Ascending aorta (tissue), 2 donors: Measurements from ENCODE around the gene CADM1. TPM values are rescaled to one million over a fixed set of nuclear protein-coding genes. Genes with fewer than 3 reads are reported as not detected.

Experiments
- DNase-seq, 2 donors: peaks; one replicate each; pipeline ENCODE4 v3.0.0-alpha.2; 2019; ENCODE audit warnings: low spot score in 2 of 2
- H3K27ac ChIP-seq, 2 donors: fragments of 200-600 bp; sonication (generic); one replicate each; pipeline ENCODE4 v1.5.1; 2016 to 2017; ENCODE audit warnings: mild to moderate bottlenecking in 1 of 2
- H3K27me3 ChIP-seq: fragments of 200-600 bp; sonication (generic); one replicate; pipeline ENCODE4 v1.5.1; 2017
- H3K36me3 ChIP-seq, 2 donors: fragments of 200-600 bp; sonication (generic); one replicate each; pipeline ENCODE4 v1.5.1; 2016
- H3K4me1 ChIP-seq, 2 donors: fragments of 200-600 bp; sonication (generic); one replicate each; pipeline ENCODE4 v1.5.1; 2016 to 2017; ENCODE audit warnings: mild to moderate bottlenecking in 1 of 2
- H3K4me3 ChIP-seq, 2 donors: fragments of 200-600 bp; sonication (generic); one replicate each; pipeline ENCODE4 v1.5.1; 2016 to 2017; ENCODE audit warnings: mild to moderate bottlenecking in 1 of 2
- H3K9me3 ChIP-seq, 2 donors: fragments of 200-600 bp; sonication (generic); one replicate each; pipeline ENCODE4 v1.5.1; 2016
- CTCF ChIP-seq, 3 experiments: fragments of 200-600 bp in 2 of 3; fragments of 450-650 bp in 1 of 3; sonication (generic) in 2 of 3; IDR thresholded peaks; one replicate each; pipeline ENCODE4 v1.5.1; 2016 to 2019; ENCODE audit warnings: antibody characterized with exemption in 3 of 3, mild to moderate bottlenecking in 1 of 3, moderate library complexity in 1 of 3
- intact Hi-C: fragments of 100-400 bp; cut with DNase I; formaldehyde crosslinking; loops from one replicate; pipeline ENCODE4 v1.15.1; 2023
- total RNA-seq: library from RNA; depleted of rRNA; stranded (reverse); fragments of >200 nt; gene quantifications from one replicate; pipeline ENCODE4 v1.1.0, GENCODE V29; 2016

CADM1 gene
- total RNA-seq, 1 donor from 2014 or later = 2.4 TPM

GRCh38 chr11:115463606-115464005 lies 40.6 kb downstream of the CADM1 start:
- no peaks in the 10 kb centered on the region for H3K36me3 ChIP-seq
- H3K27ac ChIP-seq = no peak overlapping the region
- intact Hi-C loops = no loop called here
- no peaks in the 10 kb centered on the region for H3K9me3 ChIP-seq
- no peaks in the 10 kb centered on the region for H3K4me1 ChIP-seq
- TF ChIP-seq CTCF (IDR thresholded peaks at IDR 0.05) = no peak
- DNase-seq = no peak
- H3K27me3 ChIP-seq = no peaks in the 10 kb centered on the region
- H3K4me3 ChIP-seq = no peak overlapping the region

- intact Hi-C loops = no loop called here
- H3K27me3 ChIP-seq = no peaks in the 10 kb centered on the region
- no peak overlapping the region for H3K4me3 ChIP-seq
- no peaks in the 10 kb centered on the region for H3K4me1 ChIP-seq
- no peaks in the 10 kb centered on the region for H3K9me3 ChIP-seq
- H3K27ac ChIP-seq = no peak overlapping the region
- H3K36me3 ChIP-seq = no peaks in the 10 kb centered on the region
- no peak for DNase-seq
- TF ChIP-seq CTCF (IDR thresholded peaks at IDR 0.05) = no peak
These were observed 41.5 kb downstream of the CADM1 start for GRCh38 chr11:115462757-115463156.

DNA sequence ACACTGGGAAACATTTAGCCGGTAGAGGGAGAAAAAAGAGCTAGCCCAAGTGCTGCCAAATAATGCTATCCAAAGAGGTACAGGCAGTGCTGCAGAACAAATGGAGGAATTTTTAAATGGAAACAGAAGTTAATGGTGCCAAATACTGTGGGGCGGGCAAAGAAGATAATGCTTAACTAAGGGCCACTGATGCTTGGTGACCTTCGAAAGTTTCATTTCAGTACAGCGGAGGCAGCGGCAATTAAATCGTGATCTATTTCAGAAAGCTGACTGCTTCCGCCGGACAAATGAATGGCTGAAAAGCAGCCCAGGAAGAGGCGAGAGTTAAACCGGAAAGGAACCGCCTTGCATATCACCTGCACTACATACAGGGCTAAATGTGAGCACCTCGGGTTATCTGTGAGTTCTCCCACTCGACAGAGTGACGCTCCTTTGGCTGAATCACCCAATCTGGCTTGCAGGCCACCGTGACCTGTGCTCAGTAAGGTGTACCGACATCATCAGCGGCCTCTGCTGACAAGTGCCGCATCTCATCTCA lies 42.1 kb downstream of the CADM1 start:
- DNase-seq = no peak
- H3K9me3 ChIP-seq = no peaks in the 10 kb centered on the region
- H3K27ac ChIP-seq = no peak overlapping the region
- intact Hi-C loops = no loop called here
- TF ChIP-seq CTCF (IDR thresholded peaks at IDR 0.05) = no peak
- no peaks in the 10 kb centered on the region for H3K27me3 ChIP-seq
- no peaks in the 10 kb centered on the region for H3K4me1 ChIP-seq
- no peak overlapping the region for H3K4me3 ChIP-seq
- H3K36me3 ChIP-seq = no peaks in the 10 kb centered on the region

DNA sequence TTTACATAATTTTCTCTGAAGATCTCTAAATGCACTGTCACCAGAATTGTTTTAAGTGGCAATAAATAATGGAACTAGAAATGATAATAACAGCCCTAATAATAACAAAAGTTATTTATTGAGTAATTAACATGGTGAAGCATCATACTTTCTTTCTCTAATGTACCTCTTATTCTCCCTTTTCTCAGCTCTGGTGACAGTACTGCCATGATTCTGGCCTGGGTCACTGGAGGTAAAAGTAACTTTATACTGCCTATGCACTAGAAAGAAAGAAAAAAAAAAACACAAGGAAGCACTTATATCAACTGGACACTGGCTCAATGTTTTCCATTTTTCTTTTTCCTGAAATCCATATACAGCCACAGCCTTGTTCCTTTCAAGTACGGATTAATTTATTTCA lies 43.7 kb downstream of the CADM1 start:
- Histone ChIP-seq H3K9me3 (no peaks in the 10 kb centered on the region), H3K27me3 (no peaks in the 10 kb centered on the region), H3K4me3 (no peak overlapping the region), H3K36me3 (no peaks in the 10 kb centered on the region), H3K27ac (no peak overlapping the region), H3K4me1 (no peaks in the 10 kb centered on the region)
- intact Hi-C loops = no loop called here
- DNase-seq = no peak
- no peak for TF ChIP-seq CTCF (IDR thresholded peaks at IDR 0.05)

DNA sequence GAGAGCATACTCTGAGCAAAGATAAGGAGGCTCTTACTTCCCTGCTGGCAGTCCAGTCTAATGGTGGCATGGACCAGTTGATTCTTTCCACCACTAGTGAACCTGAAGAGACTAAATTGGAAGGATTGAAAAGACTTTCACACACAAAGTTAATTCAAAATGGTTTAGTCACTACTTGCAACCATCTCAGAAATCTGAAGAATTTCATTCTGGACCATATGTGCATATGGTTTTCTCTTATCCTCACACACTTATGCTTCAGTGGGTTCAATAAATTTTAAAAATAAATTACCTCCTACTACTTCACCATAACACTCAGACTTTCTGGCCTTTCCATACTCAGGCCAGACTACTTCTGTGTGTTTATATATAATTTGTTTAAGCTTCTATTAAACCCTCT lies 44.7 kb downstream of the CADM1 start:
- no peak overlapping the region for H3K4me3 ChIP-seq
- no peak overlapping the region for H3K27ac ChIP-seq

More for the DNA sequence above, 44.7 kb downstream of the CADM1 start:
- Histone ChIP-seq H3K4me1 (no peaks in the 10 kb centered on the region), H3K36me3 (no peaks in the 10 kb centered on the region), H3K27me3 (no peaks in the 10 kb centered on the region), H3K9me3 (no peaks in the 10 kb centered on the region)
- DNase-seq = no peak
- intact Hi-C loops = no loop called here
- no peak for TF ChIP-seq CTCF (IDR thresholded peaks at IDR 0.05)
